Pancreas (tissue), 10 donors: ENCODE measurements around the gene ITCH. TPM values are rescaled to one million over a fixed set of nuclear protein-coding genes. Genes with fewer than 3 reads are reported as not detected.
A peak's percentile ranks its signal among the peaks of the same experiment; 100 is the strongest.

Experiments used
- ATAC-seq, 4 donors: fragments of 200-7000 bp; cut with Tn5 transposase; one replicate each; pipeline versions ENCODE4 v1.8.0 to v1.9.1; 2020; ENCODE audit warnings: mild to moderate bottlenecking in 4 of 4, moderate library complexity in 4 of 4
- DNase-seq, 6 donors: peaks; one replicate each; pipeline ENCODE4 v3.0.0-alpha.2; 2020
- FAIRE-seq: peaks from 2 replicates; lab custom pipeline; 2012; peaks lifted over from hg19 to GRCh38; lab: Jason Lieb, UNC
- H3K27ac ChIP-seq, 4 donors: fragments of 200-600 bp; sonication (generic); 1 replicate in 3 of 4; 2 replicates in 1 of 4; pipeline versions ENCODE4 v1.5.0 to v1.8.0; 2020
- H3K27me3 ChIP-seq, 4 donors: fragments of 200-600 bp; one replicate each; pipeline ENCODE4 v1.8.0; 2021
- H3K36me3 ChIP-seq, 3 donors: fragments of 200-600 bp; sonication (generic) in 1 of 3; one replicate each; pipeline versions ENCODE4 v1.5.0 to v1.8.0; 2020 to 2021
- H3K4me1 ChIP-seq, 3 donors: fragments of 200-600 bp; one replicate each; pipeline ENCODE4 v1.8.0; 2021
- H3K4me3 ChIP-seq, 4 donors: fragments of 200-600 bp; sonication (generic) in 2 of 4; one replicate each; pipeline versions ENCODE4 v1.5.0 to v1.8.0; 2020 to 2021
- H3K9me3 ChIP-seq, 4 donors: fragments of 200-600 bp; one replicate each; pipeline ENCODE4 v1.8.0; 2021
- CTCF ChIP-seq, 4 donors: fragments of 200-600 bp; sonication (generic) in 3 of 4; IDR thresholded peaks; one replicate each; pipeline versions ENCODE4 v1.5.0 to v1.8.0; 2021; ENCODE audit warnings: antibody characterized with exemption in 4 of 4
- WGBS, 2 donors: extraction: QIAGEN DNeasy Blood & Tissue Kit; methylation state at CpG; one replicate each; pipeline ENCODE4 v1.1.7; 2013; 5-methylcytosine and 5-hydroxymethylcytosine counted together
- intact Hi-C, 3 donors: fragments of 100-400 bp; cut with DNase I; formaldehyde crosslinking; loops; one replicate each; pipeline versions ENCODE4 v1.11.1 to v1.14.2; 2022
- polyA plus RNA-seq, 2 donors: library from polyadenylated mRNA; stranded (reverse); fragments of 200-250 nt; gene quantifications; one replicate each; pipeline ENCODE4 v1.2.3, GENCODE V29; 2013
- total RNA-seq, 6 donors: library from RNA; stranded (reverse); fragmentation: NEBNext Ultra II Directional in 4 of 6; extraction: Animal tissue kit (Norgen Biotek cat#: 25700) in 4 of 6; gene quantifications; one replicate each; pipeline versions ENCODE4 v1.2.1 to v1.2.4, GENCODE V29; 2021 to 2023
- donor health status: healthy with polysubstance abuse.
- donor health status: DM: no; HTN: no; CAD: no; lungs with moderate emphysema.
- donor health status: DM: no; HTN: no; CAD: no.
- donor health status: control.
- donor health status: control.
- donor health status: Bipolar disorder and iron deficiency.
- donor health status: DM: yes; HTN: yes; CAD: no.
- donor health status: DM: no; HTN: no; CAD: no.
- donor health status: DM: no; HTN: no; CAD: no.
- donor health status: DM: yes; HTN: yes; CAD: no.

The ITCH gene
- total and polyA plus RNA-seq, 8 donors = 5.7 to 37.0 (median 20.5) TPM

GRCh38 chr20:34532320-34532719, 169.2 kb downstream of the ITCH start:
- no peak overlapping the region for H3K27ac ChIP-seq
- no peaks in the 10 kb centered on the region for H3K27me3 ChIP-seq
- peaks cover 3 to 58% (median 18%) of the 10 kb centered on the region in 3 donors for H3K36me3 ChIP-seq
- H3K9me3 ChIP-seq = no peaks in the 10 kb centered on the region
- ATAC-seq (no peak), FAIRE-seq (no peak), DNase-seq (no peak)
- intact Hi-C loops = loop anchor here in 1 of 3 donors (10.0 kb wide), 1 partner anchor 232 kb away; no protein-coding TSS in a partner anchor
- 86 to 92% methylated on average over 8 of the region's 8 CpGs for WGBS, 2 donors
- TF ChIP-seq CTCF (IDR thresholded peaks at IDR 0.05) = no peak
- no peak overlapping the region for H3K4me3 ChIP-seq
- no peaks in the 10 kb centered on the region for H3K4me1 ChIP-seq

- Histone ChIP-seq H3K27ac (no peak overlapping the region), H3K9me3 (no peaks in the 10 kb centered on the region), H3K27me3 (no peaks in the 10 kb centered on the region), H3K36me3 (peaks cover 3 to 53% (median 15%) of the 10 kb centered on the region in 3 donors), H3K4me1 (no peaks in the 10 kb centered on the region), H3K4me3 (no peak overlapping the region)
- TF ChIP-seq CTCF (IDR thresholded peaks at IDR 0.05) = no peak
- peak in 1 of 6 donors; percentile 41 for DNase-seq
- no peak for FAIRE-seq
- intact Hi-C loops = loop anchor here in 1 of 3 donors (10.0 kb wide), 1 partner anchor 232 kb away; no protein-coding TSS in a partner anchor
- ATAC-seq = no peak
- 90 to 92% methylated on average over 7 of the region's 7 CpGs for WGBS, 2 donors
These were observed 169.7 kb downstream of the ITCH start for GRCh38 chr20:34532756-34533155.

DNA sequence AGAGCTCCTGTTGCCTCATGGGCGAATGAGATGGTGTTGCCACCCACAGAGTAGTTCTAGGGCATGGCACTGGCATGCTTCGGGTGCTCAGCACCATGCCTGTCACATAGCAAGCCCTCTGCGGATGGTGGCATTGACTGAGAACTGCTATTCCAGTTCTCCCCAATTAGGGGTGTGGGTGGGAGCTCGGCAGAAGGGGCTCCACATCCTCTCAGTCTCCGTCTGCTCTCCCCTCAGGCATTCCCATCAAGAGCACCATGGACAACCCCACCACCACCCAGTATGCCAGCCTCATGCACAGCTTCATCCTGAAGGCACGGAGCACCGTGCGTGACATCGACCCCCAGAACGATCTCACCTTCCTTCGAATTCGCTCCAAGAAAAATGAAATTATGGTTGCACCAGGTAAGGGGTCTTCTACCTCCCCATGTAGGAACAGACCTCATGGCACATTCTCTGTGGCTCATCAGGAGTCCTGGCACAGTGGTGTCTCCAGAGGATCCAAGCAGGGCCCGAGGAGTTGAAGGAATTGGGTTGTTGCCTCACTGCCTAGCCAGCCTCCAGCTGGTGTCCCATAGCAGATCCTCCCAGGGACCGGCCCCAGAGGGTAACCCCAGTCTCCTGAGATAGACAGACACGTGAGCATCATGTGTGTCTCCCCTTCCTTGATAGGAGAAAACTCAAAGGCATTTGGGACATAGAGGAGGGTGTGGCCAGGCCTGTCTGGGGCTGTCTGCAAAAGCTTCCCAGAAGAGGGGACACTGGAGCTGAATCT, 171.5 kb downstream of the ITCH start:
- Histone ChIP-seq H3K4me3 (no peak overlapping the region), H3K36me3 (peaks cover 3 to 47% (median 14%) of the 10 kb centered on the region in 3 donors), H3K27ac (no peak overlapping the region), H3K9me3 (no peaks in the 10 kb centered on the region), H3K4me1 (no peaks in the 10 kb centered on the region), H3K27me3 (no peaks in the 10 kb centered on the region)
- FAIRE-seq (no peak), DNase-seq (peak in 1 of 6 donors; percentile 38), ATAC-seq (no peak)
- 91 to 94% methylated on average over 15 of the region's 15 CpGs for WGBS, 2 donors
- intact Hi-C loops = loop anchor here in 1 of 3 donors (10.0 kb wide), 1 partner anchor 230 kb away; no protein-coding TSS in a partner anchor
- TF ChIP-seq CTCF (IDR thresholded peaks at IDR 0.05) = no peak

GRCh38 chr20:34535301-34535840, 172.3 kb downstream of the ITCH start:
- TF ChIP-seq CTCF (IDR thresholded peaks at IDR 0.05) = no peak
- H3K4me3 ChIP-seq = no peak overlapping the region
- WGBS, 2 donors = 93 to 97% methylated on average over 15 of the region's 15 CpGs
- FAIRE-seq (no peak), DNase-seq (peak in 1 of 6 donors; percentile 39), ATAC-seq (no peak)
- H3K36me3 ChIP-seq = peaks cover 3 to 41% (median 14%) of the 10 kb centered on the region in 3 donors
- intact Hi-C loops = loop anchor here in 1 of 3 donors (10.0 kb wide), 1 partner anchor 229 kb away; no protein-coding TSS in a partner anchor
- no peaks in the 10 kb centered on the region for H3K9me3 ChIP-seq
- no peaks in the 10 kb centered on the region for H3K27me3 ChIP-seq
- H3K27ac ChIP-seq = no peak overlapping the region
- no peaks in the 10 kb centered on the region for H3K4me1 ChIP-seq
